ENCODE measurements around the gene AWAT2. TPM values are rescaled to one million over a fixed set of nuclear protein-coding genes. Genes with fewer than 3 reads are reported as not detected.

Gene AWAT2
- total and polyA plus RNA-seq, 9 of the 15 experiments (the other 6 are each of a cell fraction or from before 2014, with no cell fraction given): not detected

GRCh38 chrX:70079297-70079696, 29.6 kb upstream of the AWAT2 start (continued):
- TF ChIP-seq GABPA (tag; conservative IDR thresholded peaks at IDR 0.05; ENCODE audit: low read depth): no peak
- no peak for TF ChIP-seq POLR2B (IDR thresholded peaks at IDR 0.05; ENCODE audit: low read depth, partially characterized antibody)
- no peak for TF ChIP-seq SNAPC5 (CRISPR knock-in tag; IDR thresholded peaks at IDR 0.05)
- TF ChIP-seq PHB (CRISPR knock-in tag; IDR thresholded peaks at IDR 0.05): no peak
- no peak for TF ChIP-seq ZBTB2 (IDR thresholded peaks at IDR 0.05)

GRCh38 chrX:70066646-70067045, 16.9 kb upstream of the AWAT2 start:
- Histone ChIP-seq H3K9me1 (ENCODE audit: control insufficient read depth, insufficient read depth, low read length) (no peaks in the 10 kb centered on the region), H3K79me2 (ENCODE audit: control insufficient read depth, insufficient read depth, low read length) (no peaks in the 10 kb centered on the region), H3K4me1 (replicated peaks in 1 of 2; ENCODE audit: control insufficient read depth in 2 of 2, insufficient read depth in 2 of 2, low read length in 2 of 2) (no peaks in the 10 kb centered on the region), H3K4me2 (ENCODE audit: insufficient read depth, low read length) (no peak overlapping the region), H4K20me1 (replicated peaks; ENCODE audit: control insufficient read depth, insufficient read depth, low read length) (no peaks in the 10 kb centered on the region), H2AFZ (ENCODE audit: low read depth, low read length) (no peak overlapping the region), H3K9ac (ENCODE audit: insufficient read depth in 1 of 2, low read depth in 2 of 2, low read length in 2 of 2) (no peak overlapping the region), H3K27me3 (ENCODE audit: control insufficient read depth in 2 of 2, insufficient read depth in 2 of 2, low read length in 2 of 2) (peaks cover 0 to 14% of the 10 kb centered on the region in 2 experiments; a peak in 2 of 5 replicates), H3K36me3 (ENCODE audit: control insufficient read depth, insufficient read depth, low read length) (no peaks in the 10 kb centered on the region), H3K4me3 (no peak overlapping the region), H3K27ac (ENCODE audit: extremely low read depth, low read depth, low read length) (no peak overlapping the region), H3K9me3 (replicated peaks; ENCODE audit: control insufficient read depth, insufficient read depth, low read depth, low read length) (no peaks in the 10 kb centered on the region)
- ATAC-seq: no peak
- CTCF ChIA-PET (ENCODE audit: low intra/inter-chr PET ratio): no interaction called here
- 7% methylated on average over 6 of the region's 7 CpGs for WGBS (ENCODE audit: insufficient coverage, low coverage, missing lambda C conversion rate)
- intact Hi-C loops (cut with micrococcal nuclease): no loop called here
- FAIRE-seq: no peak
- in situ Hi-C loops (cut with MboI): no loop called here
- BruUV-seq (replicated peaks): no TSS peak
- POLR2A ChIA-PET: no interaction called here
- TF ChIP-seq NR1H2 (CRISPR knock-in tag; IDR thresholded peaks at IDR 0.05): no peak
- TF ChIP-seq ATF1 (CRISPR knock-in tag; IDR thresholded peaks at IDR 0.05): no peak
- no peak for TF ChIP-seq ATF1 (tag; IDR thresholded peaks at IDR 0.05)
- DNase-seq (ENCODE audit: extremely low read depth in 1 of 4, low spot score in 3 of 4): no peak
